Sigmoid colon (tissue), 4 donors: Measurements from ENCODE around the gene GINS2.

Experiments
- EP300 ChIP-seq, 4 donors: sonication (generic); formaldehyde crosslinking; IDR thresholded peaks; one replicate each; pipeline ENCODE4 v1.6.1; 2017; ENCODE audit warnings: antibody characterized with exemption in 4 of 4
- POLR2A ChIP-seq, 2 donors: fragments of 450-650 bp; IDR thresholded peaks; one replicate each; pipeline ENCODE4 v1.6.1; 2016; ENCODE audit warnings: antibody characterized with exemption in 2 of 2, mild to moderate bottlenecking in 2 of 2, moderate library complexity in 2 of 2

DNA sequence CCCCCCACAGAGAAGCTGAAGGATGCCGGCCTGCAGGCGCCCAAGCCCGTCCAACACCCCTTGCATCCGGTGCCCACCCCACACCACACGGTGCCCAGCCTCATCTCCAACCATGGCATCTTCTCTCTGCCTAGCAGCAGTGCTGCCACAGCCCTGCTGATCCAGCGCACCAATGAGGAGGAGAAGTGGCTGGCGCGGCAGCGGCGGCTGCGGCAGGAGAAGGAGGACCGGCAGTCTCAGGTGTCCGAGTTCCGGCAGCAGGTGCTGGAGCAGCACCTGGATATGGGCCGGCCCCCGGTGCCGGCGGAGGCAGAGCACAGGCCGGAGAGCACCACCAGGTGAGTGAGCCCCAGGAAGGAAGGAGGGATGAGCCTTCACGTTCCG, 31.5 kb downstream of the GINS2 start:
- no peak for TF ChIP-seq POLR2A (IDR thresholded peaks at IDR 0.05)
- TF ChIP-seq EP300 (IDR thresholded peaks at IDR 0.05) = no peak
